ENCODE measurements around the gene TBX1. TPM values are rescaled to one million over a fixed set of nuclear protein-coding genes. Genes with fewer than 3 reads are reported as not detected.

Gene TBX1
- total RNA-seq, 4 donors from 2014 or later, result 0.18 to 4.4 (median 0.26) TPM

DNA sequence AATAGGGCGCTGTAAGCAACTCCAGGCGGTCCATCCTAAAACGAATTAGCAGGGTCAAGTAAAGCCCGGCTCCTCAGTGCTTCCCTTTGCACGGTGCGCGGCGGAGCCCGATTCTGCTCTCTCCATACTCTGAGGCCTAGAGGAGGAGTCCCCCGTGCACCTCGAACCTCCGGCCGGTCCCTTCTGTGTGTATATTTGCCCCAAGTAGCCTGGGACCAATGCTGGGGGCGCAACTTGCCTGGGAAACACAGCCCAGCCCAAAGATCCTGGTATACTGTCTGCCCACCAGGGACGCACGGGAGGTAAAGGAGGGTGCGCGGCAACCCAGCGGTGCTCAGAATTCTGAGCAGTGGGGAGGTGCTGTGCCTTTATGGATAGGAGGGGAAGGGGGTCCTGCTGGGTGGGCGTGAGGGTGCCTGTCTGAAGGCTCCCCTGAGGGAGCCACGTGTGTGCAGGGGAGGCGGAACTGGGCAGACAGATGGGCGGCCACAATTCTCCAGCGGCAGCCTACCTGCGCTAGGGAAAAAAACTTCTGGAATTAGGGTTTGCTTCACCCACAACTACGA lies 4.8 kb upstream of the TBX1 start:
- TF ChIP-seq POLR2A (IDR thresholded peaks at IDR 0.05), result no peak
- TF ChIP-seq, protein P1, sequence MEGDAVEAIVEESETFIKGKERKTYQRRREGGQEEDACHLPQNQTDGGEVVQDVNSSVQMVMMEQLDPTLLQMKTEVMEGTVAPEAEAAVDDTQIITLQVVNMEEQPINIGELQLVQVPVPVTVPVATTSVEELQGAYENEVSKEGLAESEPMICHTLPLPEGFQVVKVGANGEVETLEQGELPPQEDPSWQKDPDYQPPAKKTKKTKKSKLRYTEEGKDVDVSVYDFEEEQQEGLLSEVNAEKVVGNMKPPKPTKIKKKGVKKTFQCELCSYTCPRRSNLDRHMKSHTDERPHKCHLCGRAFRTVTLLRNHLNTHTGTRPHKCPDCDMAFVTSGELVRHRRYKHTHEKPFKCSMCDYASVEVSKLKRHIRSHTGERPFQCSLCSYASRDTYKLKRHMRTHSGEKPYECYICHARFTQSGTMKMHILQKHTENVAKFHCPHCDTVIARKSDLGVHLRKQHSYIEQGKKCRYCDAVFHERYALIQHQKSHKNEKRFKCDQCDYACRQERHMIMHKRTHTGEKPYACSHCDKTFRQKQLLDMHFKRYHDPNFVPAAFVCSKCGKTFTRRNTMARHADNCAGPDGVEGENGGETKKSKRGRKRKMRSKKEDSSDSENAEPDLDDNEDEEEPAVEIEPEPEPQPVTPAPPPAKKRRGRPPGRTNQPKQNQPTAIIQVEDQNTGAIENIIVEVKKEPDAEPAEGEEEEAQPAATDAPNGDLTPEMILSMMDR (IDR thresholded peaks at IDR 0.05), result no peak
- Histone ChIP-seq H3K4me1 (peaks cover 28 to 47% (median 40%) of the 10 kb centered on the region in 3 donors), H3K9me3 (no peaks in the 10 kb centered on the region), H3K36me3 (no peaks in the 10 kb centered on the region), H3K4me3 (peak overlapping the region in 1 of 4 donors; percentile 35), H3K27ac (no peak overlapping the region), H3K27me3 (peaks cover 6 to 99% (median 29%) of the 10 kb centered on the region in 4 donors)
- no peak for DNase-seq
- intact Hi-C loops (cut with DNase I), result no loop called here
- WGBS, 2 donors, result 4 to 13% methylated on average over 5 to 15 of the region's 26 CpGs

DNA sequence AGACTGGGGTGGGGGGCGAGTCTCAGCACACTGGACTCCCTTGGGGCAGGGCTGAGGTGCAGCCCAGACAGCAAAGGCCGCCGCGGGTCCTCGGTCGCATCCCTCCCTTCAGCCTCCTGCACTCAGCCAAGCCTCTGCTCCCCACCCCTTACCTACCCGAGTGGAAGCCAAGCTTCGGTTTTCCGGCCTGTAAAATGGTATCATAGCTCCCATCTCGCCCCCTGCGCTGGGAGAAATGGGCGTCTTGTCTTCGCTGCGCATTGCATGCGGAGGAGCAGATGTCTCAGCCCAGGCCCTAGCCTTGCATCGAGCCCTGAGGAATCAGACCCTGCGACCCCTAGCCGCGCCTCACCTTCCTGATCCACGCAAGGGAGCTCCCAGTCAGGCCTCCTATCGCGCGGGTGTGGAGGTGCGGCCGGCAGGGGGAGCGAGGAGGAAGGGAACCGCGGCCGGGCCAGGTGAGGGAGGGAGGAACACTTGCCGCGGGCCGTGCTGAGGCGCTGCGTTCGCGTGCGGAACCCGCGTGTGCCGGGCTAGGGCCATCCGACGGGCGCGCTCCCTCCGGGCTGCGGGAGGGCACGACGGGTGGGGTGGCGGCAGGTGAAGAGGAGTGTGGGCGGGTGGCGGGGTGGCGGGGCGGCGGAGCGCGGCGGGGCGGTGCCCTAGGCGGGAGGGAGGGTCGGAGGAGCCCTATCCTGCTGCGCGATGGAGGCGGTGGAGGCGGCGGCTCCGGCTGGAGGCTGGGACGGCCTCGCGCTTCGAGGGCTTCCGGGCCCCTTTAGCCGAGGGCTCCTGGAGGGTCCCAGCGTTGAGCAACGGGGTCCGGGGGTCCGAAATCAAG lies 4.1 kb upstream of the TBX1 start:
- intact Hi-C loops (cut with DNase I), result no loop called here
- Histone ChIP-seq H3K4me3 (peak overlapping the region in 3 of 4 donors; percentile 11 to 62 (median 41)), H3K27me3 (peaks cover 6 to 99% (median 29%) of the 10 kb centered on the region in 4 donors), H3K4me1 (peaks cover 28 to 54% (median 45%) of the 10 kb centered on the region in 3 donors), H3K36me3 (no peaks in the 10 kb centered on the region), H3K9me3 (no peaks in the 10 kb centered on the region), H3K27ac (no peak overlapping the region)
- no peak for TF ChIP-seq POLR2A (IDR thresholded peaks at IDR 0.05)
- TF ChIP-seq, protein P1 (IDR thresholded peaks at IDR 0.05), result peak in 5 of 6 experiments; percentile 53 to 83 (median 70)
- WGBS, 2 donors, result 0 to 23% methylated on average over 3 to 12 of the region's 76 CpGs
- DNase-seq, result no peak

DNA sequence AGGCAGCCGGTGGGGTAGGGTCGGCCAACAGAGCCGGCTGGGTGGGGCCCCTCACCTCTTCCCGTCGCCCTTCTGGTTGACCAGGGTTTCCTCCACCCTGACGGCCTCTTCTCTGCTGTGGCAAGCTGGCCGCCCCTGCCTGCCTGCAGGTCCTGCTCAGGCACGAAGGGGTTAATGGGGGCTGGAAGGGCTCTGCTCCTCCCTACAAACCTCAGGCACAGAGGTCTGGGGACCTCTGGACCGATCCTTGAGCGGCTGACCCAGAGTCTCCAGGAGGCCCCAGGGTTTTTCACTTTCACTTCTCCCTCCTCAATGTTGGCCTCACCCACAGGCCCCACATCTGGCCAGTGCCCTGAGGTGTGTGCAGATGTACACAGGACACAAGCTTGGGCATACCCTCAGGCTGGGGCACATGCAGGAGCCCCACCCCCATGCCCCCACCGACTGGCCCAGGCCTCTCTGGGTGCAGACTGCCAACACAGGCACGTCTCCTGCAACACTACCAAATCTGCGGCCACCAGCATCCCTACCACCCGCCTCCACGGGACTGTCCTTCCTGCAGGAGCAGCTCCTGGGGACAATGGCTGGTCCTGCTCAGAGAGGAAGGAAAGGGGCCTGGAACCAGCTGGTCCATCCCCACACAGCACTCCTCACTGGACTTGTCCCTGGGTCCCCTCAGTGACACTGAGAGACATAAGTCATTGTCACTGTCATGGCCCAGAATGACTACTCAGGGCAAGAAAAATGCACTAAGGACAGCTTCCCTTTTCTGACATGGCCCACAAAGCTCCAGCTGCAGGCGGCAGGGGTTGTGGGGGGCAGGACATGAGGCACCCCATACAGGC lies 3.2 kb upstream of the TBX1 start:
- no peak for TF ChIP-seq POLR2A (IDR thresholded peaks at IDR 0.05)
- TF ChIP-seq, protein P1 (IDR thresholded peaks at IDR 0.05), result no peak
- H3K4me3 ChIP-seq, result peak overlapping the region in 3 of 4 donors; percentile 11 to 62 (median 41)
- H3K36me3 ChIP-seq, result no peaks in the 10 kb centered on the region
- H3K27ac ChIP-seq, result no peak overlapping the region
- H3K27me3 ChIP-seq, result peaks cover 6 to 99% (median 29%) of the 10 kb centered on the region in 4 donors
- intact Hi-C loops (cut with DNase I), result no loop called here
- no peak for DNase-seq
- H3K4me1 ChIP-seq, result peaks cover 28 to 57% (median 46%) of the 10 kb centered on the region in 3 donors
- H3K9me3 ChIP-seq, result no peaks in the 10 kb centered on the region
- 23 to 60% methylated on average over 2 to 4 of the region's 16 CpGs for WGBS, 2 donors

DNA sequence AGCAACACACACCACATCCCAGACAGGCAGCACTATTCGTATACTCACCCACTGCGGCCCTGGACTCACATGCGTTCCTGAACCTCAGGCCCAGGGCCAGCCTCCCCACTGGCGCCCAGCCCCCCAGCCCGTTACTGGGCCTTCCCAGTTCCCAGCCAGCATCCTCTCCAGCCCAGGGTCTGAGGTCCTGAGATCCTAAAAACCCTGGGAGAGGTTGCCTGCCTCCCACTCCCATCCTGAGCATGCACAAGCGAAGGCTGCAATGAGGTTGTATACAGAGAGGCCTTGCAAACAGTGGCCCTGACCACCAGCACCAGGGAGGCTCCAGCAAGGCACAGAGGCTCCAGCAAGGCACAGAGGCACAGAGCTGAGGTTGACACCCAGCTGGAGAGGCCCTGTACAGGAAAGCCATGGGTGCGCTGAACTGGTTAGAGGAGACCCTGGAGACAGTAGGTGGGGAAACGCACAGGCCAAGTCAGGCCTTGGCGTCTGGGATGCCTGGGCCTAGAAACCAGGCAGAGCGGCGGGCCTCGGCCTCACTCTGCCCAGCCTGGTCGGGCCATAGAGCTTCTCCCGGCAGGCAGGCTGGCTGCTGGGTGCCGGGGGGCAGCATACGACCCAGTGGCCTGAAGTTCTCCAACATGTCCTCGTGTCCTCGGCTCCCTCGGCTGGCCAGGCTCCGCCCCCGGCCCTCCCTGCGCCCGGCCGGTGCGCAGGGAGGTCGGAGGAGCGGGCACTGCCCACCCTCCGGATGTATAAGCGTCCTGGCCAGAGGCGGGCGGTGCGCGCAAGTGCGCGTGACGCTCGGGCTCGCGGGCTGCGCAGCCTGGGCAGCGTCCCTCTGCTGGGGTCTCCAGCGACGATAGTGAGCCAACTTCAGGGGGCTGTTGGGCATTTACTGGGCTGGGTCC lies 2.3 kb upstream of the TBX1 start:
- Histone ChIP-seq H3K27ac (peak overlapping the region in 1 of 4 donors; percentile 33), H3K4me3 (peak overlapping the region in 3 of 4 donors; percentile 5 to 44 (median 39)), H3K27me3 (peaks cover 6 to 99% (median 29%) of the 10 kb centered on the region in 4 donors), H3K36me3 (no peaks in the 10 kb centered on the region), H3K4me1 (peaks cover 28 to 57% (median 46%) of the 10 kb centered on the region in 3 donors), H3K9me3 (no peaks in the 10 kb centered on the region)
- TF ChIP-seq, protein P1 (IDR thresholded peaks at IDR 0.05), result no peak
- TF ChIP-seq POLR2A (IDR thresholded peaks at IDR 0.05), result no peak
- intact Hi-C loops (cut with DNase I), result no loop called here
- 69 to 78% methylated on average over 5 to 35 of the region's 43 CpGs for WGBS, 2 donors
- no peak for DNase-seq
